Ureter (tissue), 1 donor: ENCODE measurements around the gene SCUBE2. TPM values are rescaled to one million over a fixed set of nuclear protein-coding genes. Genes with fewer than 3 reads are reported as not detected.

Experiments
- DNase-seq: peaks from one replicate; pipeline ENCODE4 v3.0.0-alpha.2; 2020; ENCODE audit warnings: low spot score
- total RNA-seq: library from RNA; stranded (reverse); gene quantifications from one replicate; pipeline ENCODE4 v1.2.4, GENCODE V29; 2023
- donor health status: DM: yes; HTN: yes; CAD: no.

Gene SCUBE2
- total RNA-seq, 1 donor from 2014 or later = 357 TPM

DNA sequence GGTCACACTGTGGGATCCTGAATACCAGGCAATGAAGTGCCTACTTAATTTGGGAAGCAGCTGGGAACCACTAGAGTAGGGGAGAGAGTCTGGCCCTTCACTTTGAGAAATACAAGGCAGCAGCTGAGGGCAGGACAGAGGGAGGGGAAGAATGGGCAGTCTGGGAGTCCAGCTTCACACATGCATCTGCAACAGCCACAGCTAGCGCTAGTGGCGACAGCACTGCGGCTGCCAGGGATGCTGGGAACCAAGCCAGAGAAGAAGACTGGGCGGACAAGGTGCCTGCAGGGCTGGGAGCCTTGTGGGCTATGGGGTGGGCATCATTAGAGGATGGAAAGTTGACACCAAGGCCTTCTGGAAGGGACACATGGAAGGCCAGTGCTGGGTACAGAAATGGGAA is 15.8 kb downstream of the SCUBE2 start:
- DNase-seq = no peak

- DNase-seq = no peak
Measured at GRCh38 chr11:9074338-9075029, 16.9 kb downstream of the SCUBE2 start.

- no peak for DNase-seq
Measured at GRCh38 chr11:9073466-9074225, 17.8 kb downstream of the SCUBE2 start.

DNA sequence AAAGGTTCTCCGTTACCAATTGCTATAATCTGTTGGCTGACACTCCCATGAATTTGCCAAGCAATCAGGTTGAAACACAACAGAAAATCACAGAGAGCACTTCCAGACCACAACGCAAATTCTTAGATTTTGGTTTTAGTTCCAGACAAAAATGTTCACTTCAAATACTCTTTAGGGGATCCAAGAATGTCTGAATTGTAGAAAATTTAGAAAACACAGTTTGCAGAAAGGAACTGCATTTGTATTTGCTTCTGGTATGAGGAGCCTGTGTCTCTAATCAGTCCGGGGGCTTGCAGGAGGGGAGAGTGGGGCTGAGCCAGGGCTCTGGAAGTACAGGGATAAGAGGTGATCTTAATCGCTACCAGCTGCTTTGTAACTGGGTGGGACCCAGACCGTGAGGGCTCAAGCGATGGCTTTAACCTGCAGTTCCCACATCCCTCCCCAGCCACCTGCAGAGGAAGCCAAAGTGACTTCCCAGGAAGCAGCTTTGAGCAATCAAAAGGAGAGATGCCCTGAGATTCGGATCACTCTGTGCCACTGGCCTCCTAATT is 18.7 kb downstream of the SCUBE2 start:
- DNase-seq = no peak

- no peak for DNase-seq
Measured at GRCh38 chr11:9071692-9072091, 19.7 kb downstream of the SCUBE2 start.

DNA sequence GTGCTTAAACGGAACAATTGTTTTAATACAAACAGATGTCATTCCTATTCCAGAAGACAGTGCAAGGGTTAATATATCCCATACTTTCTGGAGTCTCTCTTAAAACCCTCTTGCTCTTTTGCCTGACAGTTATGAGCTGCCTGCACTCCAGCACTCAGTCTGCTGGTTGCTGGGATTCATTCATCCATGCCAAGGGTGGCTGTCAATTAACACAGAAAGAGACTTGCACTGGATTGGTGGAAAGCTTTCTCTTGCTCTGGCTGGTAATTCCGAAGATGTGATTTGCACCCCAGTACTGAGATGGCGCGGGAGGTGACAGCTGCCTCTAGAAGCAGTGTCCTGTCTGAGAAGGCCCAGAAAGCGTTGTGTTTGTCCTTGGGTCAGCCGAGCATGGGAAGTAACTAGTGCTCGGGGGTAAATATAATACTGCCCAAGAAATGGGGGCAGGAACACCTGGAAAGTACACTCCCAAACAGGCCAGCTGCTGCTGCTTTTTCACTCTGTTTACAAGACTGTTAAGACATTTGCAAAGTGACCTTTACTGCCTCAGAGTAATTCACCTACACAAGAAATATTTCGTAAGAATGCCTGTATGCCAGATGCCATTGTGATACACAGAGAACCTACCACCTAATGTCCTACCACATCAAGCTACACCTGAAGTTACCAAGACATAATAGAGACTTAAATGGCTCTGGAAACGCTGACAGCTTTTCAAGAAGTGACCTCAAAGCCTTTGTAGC is 20.5 kb downstream of the SCUBE2 start:
- no peak for DNase-seq

- no peak for DNase-seq
Measured at GRCh38 chr11:9069862-9070470, 21.4 kb downstream of the SCUBE2 start.

DNA sequence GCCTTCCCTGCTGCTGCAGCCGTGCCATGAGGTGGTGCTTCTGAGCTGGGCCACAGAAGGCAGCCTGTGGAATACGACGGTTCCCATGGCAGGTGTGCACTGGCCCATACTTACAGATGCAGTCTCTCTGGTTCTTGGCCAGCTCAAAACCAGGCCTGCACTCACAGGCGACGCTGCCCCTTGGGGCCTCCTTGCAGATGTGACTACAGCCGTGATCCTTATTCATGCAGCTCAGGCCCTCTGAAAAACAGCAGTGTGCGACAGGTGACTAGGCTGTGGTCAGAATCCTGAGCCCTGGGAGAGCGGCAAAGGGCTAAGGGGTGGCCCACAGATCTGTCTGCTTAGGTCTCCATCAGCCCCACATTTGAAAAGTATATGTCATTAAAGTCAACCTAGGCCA is 22.1 kb downstream of the SCUBE2 start:
- DNase-seq = no peak

DNA sequence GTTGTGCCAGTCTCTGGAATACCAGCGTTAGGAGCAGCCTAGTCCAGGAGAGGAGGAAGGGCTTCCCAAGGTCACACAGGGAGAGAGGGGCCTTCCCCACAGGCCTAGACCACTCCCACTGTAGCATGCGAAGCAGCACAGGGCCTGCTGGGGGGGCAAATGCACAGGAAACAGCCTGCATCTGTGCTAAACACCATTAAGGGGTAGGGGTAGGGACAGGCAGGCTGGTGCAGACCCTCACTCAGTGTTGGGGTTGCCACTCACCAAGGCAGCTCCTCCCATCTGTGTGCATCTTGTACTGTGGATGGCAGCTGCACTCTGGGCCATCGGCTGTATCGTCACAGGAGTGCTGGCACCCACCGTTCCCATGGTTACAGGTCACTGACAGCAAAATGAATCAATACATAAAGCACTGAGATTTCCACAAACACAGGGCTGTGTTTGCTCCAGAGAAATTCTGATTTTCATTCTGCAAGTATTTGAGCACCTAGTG is 24.9 kb downstream of the SCUBE2 start:
- DNase-seq = no peak

DNA sequence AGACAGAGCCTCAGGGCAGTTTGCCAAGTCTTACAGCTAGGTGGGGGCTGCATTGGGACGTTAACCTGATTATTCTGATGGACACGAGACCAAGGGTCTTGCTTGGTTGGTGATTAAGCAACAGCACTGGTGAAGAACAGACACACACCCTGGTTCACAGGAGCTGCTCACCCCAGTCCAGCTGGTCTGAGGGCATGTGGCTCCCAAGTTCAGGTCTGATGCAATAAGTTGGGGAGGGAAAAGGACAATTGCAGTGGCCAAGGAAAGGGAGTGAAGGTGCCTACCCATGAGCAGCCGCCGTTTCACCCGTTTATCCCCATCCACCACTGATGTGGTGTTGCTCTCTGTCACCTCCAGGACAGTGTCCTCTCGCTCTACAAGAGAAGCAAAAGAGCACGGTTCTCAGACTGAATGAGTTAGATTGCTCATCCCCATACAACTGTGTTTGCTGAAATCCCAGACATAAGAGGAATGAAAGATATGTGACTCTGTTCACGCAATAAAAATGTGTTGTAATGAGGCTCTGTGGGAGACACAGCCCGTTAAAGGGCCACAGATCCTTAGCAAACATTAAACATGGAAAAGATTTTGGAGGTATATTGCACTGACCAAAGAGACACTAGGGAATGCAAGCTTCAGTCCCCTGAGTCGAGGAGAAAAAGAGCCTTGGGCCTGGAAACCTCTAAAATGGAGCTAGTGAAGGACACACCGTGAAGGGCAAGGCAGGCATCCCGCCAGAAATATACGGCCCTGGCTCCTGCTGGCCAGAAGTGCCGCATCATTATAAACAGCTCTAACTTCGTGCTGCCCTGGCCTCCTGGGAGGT is 25.6 kb downstream of the SCUBE2 start:
- DNase-seq = no peak

DNA sequence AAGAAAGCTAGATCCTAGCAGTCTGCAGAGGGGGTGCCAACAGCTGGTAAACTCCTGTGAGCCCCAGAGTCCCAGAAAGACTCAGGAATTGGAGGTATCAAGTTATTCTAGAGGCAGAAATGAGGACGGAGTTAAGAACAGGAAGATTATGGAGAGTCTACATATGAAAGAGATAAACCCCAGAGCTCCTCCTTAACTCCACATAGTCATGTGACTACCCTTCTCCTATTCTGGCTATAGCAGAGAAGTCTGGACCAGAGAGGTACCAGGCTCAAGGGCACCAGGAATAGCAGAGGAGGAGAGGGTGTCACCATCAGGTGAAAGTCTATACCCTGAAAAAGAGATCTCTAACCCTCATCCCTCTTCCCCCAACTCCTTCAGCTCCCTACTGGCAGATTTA is 29.6 kb downstream of the SCUBE2 start:
- no peak for DNase-seq

DNA sequence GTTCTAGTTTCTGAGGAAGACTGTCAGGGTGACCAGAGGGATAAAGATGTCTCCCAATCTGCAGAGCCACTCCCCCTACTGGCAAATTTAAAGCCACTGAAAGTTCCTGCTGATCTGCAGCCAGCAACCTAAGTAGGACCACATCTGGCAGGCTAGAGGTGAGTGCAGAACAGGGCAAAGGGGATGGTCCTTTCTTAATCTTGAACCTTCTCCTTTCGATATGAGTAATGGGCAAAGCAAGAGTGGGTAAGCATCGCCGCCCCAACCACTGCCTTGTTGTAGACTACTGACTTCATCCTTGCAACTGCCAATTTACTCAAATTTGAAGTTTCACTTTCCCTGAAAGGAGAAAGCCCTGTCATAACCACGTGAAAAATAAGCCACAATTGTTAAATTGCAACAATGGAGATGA is 30.7 kb downstream of the SCUBE2 start:
- DNase-seq = no peak

- no peak for DNase-seq
Measured at GRCh38 chr11:9059406-9059805, 32.0 kb downstream of the SCUBE2 start.

- no peak for DNase-seq
Measured at GRCh38 chr11:9057888-9058287, 33.5 kb downstream of the SCUBE2 start.

DNA sequence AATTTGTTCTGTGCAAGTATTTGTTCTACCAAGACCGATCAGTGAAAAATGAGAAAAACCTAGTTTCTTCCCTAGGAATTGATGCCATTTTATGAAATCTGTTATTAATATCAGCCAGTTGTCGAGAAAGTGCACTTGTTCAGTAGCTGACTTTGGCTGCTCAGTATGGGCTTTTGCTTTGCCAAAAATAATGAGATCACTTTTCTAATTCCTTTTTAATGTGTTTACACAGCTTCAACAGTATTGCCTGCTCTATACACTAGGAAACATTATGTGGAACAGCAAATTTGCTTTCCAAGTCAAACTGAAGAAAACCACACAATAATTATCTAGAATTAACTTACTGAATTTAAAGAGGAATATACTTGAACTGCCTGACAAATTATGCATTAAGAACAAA is 34.4 kb downstream of the SCUBE2 start:
- DNase-seq = no peak

GRCh38 chr11:9056467-9056866 is 34.9 kb downstream of the SCUBE2 start:
- DNase-seq = no peak

DNA sequence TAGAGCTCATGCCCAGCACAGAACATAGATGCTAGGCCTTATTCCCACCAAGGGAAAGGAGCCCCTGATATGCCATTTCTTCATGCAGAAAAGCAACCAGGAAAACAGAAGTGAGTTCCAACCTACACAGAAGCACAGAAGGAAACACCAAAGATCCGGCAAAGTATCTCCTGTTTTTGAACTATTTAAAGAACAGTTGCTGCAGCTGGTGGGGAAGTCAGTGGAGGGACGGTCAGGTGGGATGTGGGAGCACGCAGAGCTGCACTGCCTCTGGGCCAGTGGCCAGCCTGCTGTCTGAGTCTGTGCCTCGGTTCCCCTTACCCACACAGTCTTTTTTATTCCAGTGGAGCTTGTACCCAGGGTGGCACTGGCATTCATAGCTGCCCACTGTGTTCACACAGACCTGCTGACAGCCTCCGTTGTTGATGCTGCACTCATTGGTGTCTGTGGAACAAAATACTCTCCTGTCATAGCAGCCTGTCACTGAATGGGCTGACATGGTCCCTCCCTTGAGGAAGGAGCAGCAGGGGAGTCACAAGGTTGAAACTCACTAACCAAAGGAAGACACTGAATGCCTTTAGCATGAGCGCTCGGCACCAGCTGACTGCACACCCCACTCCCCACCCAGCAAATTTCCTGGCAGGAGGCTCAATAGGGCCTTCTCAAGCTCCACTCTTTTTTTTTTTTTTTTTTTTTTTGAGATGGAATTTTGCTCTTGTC is 37.9 kb downstream of the SCUBE2 start:
- no peak for DNase-seq

GRCh38 chr11:9052316-9052715 is 39.1 kb downstream of the SCUBE2 start:
- no peak for DNase-seq

GRCh38 chr11:9049959-9050358 is 41.4 kb downstream of the SCUBE2 start:
- DNase-seq = no peak

DNA sequence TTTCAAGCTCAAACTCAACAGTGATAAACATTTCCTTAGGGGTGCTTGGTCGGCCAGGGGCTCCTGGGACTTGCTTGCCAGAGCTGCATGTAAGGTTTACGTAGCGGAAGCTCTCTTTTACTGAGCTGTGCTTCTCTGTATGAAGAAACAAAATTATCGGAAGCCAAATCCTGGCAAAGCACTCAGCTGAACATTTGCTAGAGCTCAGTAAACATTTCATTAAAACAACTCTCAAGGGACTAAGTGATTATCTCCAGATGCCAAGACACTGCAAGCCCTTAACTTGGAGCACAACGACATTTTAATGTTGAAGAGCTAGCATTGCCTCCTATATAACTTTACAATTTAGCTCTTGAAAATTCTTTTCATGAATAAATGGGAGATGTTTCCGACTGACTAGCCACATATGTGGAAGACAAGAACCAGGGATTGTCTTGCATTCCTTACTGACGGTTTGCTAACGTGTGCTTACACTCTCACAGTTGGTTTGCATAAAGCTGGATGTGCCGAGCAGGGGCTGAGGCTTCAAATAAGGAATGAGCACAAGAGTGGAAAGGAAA is 43.4 kb downstream of the SCUBE2 start:
- no peak for DNase-seq
